GM19467 (cell line): Measurements from ENCODE around the gene BZW1.

Experiments used
- ATAC-seq: cut with Tn5 transposase; IDR thresholded peaks from one replicate; pipeline ENCODE4 v1.9.1; 2021; ENCODE audit warnings: mild to moderate bottlenecking, moderate library complexity; ENCODE audit not compliant: unreplicated experiment

Gene BZW1

GRCh38 chr2:200869014-200869413, 57.3 kb downstream of the BZW1 start:
- no peak for ATAC-seq

GRCh38 chr2:200871151-200871550, 59.4 kb downstream of the BZW1 start:
- no peak for ATAC-seq

GRCh38 chr2:200873560-200873959, 61.9 kb downstream of the BZW1 start:
- ATAC-seq = no peak
